HepG2 (cell line): Measurements from ENCODE around the gene PFDN2. TPM values are rescaled to one million over a fixed set of nuclear protein-coding genes. Genes with fewer than 3 reads are reported as not detected.

Experiments used
- CHCHD3 ChIP-seq: sonication (generic); formaldehyde crosslinking; IDR thresholded peaks from 2 replicates; pipeline ENCODE4 v1.8.0; 2022; ENCODE audit warnings: mild to moderate bottlenecking, missing genetic modification reagents, moderate library complexity
- ESRRA ChIP-seq: sonication (generic); formaldehyde crosslinking; IDR thresholded peaks from 2 replicates; pipeline ENCODE4 v1.5.1; 2020; ENCODE audit warnings: mild to moderate bottlenecking, low read depth, missing genetic modification reagents
- GZF1 ChIP-seq: sonication (generic); formaldehyde crosslinking; IDR thresholded peaks from 2 replicates; pipeline ENCODE4 v1.5.1; 2020; ENCODE audit warnings: mild to moderate bottlenecking, missing genetic modification reagents
- HNF4A ChIP-seq: sonication (generic); formaldehyde crosslinking; IDR thresholded peaks from 2 replicates; pipeline ENCODE4 v1.4.0; 2020; ENCODE audit warnings: missing genetic modification reagents
- IKZF4 ChIP-seq: sonication (generic); formaldehyde crosslinking; IDR thresholded peaks from 2 replicates; pipeline ENCODE4 v1.5.1; 2020; ENCODE audit warnings: borderline replicate concordance, mild to moderate bottlenecking, low read depth, missing genetic modification reagents; ENCODE audit errors: not compliant biosample characterization
- MED13 ChIP-seq: sonication (generic); formaldehyde crosslinking; IDR thresholded peaks from 2 replicates; pipeline ENCODE4 v1.5.0; 2020; ENCODE audit warnings: missing genetic modification reagents
- MIER3 ChIP-seq: IDR thresholded peaks from 2 replicates; pipeline ENCODE4 v1.6.1; 2016; ENCODE audit warnings: missing compliant biosample characterization, borderline replicate concordance
- MTA3 ChIP-seq: sonication (generic); formaldehyde crosslinking; IDR thresholded peaks from 2 replicates; pipeline ENCODE4 v1.4.0; 2020; ENCODE audit warnings: missing genetic modification reagents
- NONO ChIP-seq, 2 experiments: fragments of 450-650 bp in 1 of 2; sonication (generic) in 1 of 2; formaldehyde crosslinking in 1 of 2; IDR thresholded peaks in 1 of 2; conservative IDR thresholded peaks in 1 of 2; 2 replicates each; pipeline versions ENCODE4 v1.6.1 to v1.8.0; 2017 to 2022; ENCODE audit warnings: mild to moderate bottlenecking in 1 of 2, missing genetic modification reagents in 1 of 2, moderate library complexity in 1 of 2
- SMYD3 ChIP-seq: sonication (generic); formaldehyde crosslinking; IDR thresholded peaks from 2 replicates; pipeline ENCODE4 v1.8.1; 2023; ENCODE audit warnings: mild to moderate bottlenecking, missing genetic modification reagents
- ZMYM2 ChIP-seq: sonication (generic); formaldehyde crosslinking; IDR thresholded peaks from 2 replicates; pipeline ENCODE4 v1.8.0; 2022; ENCODE audit warnings: mild to moderate bottlenecking, missing genetic modification reagents
- ZMYM3 ChIP-seq: sonication (generic); formaldehyde crosslinking; IDR thresholded peaks from 2 replicates; pipeline ENCODE4 v1.5.1; 2020; ENCODE audit warnings: mild to moderate bottlenecking, missing genetic modification reagents
- ZNF10 ChIP-seq: sonication (generic); formaldehyde crosslinking; IDR thresholded peaks from 2 replicates; pipeline ENCODE4 v1.4.0; 2020; ENCODE audit warnings: mild to moderate bottlenecking, low read depth, missing genetic modification reagents, borderline replicate concordance
- ZNF441 ChIP-seq: sonication (generic); formaldehyde crosslinking; IDR thresholded peaks from 2 replicates; pipeline ENCODE4 v1.7.0; 2021; ENCODE audit warnings: missing genetic modification reagents, borderline replicate concordance
- ZNF543 ChIP-seq: sonication (generic); formaldehyde crosslinking; IDR thresholded peaks from 2 replicates; pipeline ENCODE4 v1.4.0; 2020; ENCODE audit warnings: mild to moderate bottlenecking, missing genetic modification reagents
- polyA plus RNA-seq, 8 experiments: library from polyadenylated mRNA; depleted of rRNA in 3 of 8; stranded (reverse) in 7 of 8; unstranded in 1 of 8; fragments of >200 nt; fragmentation: Illumina TruSeq in 4 of 8; extraction: Trizol in 4 of 8; gene quantifications; 2 replicates each; pipeline versions ENCODE4 v1.2.1 to v1.2.3, GENCODE V29; 2011 to 2016; ENCODE audit warnings: low read depth in 4 of 8, missing spikeins in 1 of 8, mixed read lengths in 1 of 8; ENCODE audit not compliant: insufficient read depth in 1 of 8
- total RNA-seq, 5 experiments: library from RNA; depleted of rRNA; stranded (reverse); fragments of >200 nt; fragmentation: Illumina TruSeq; extraction: Trizol; gene quantifications; 2 replicates each; pipeline ENCODE4 v1.2.3, GENCODE V29; 2016; ENCODE audit warnings: low read depth in 1 of 5
- TF ChIP-seq, protein P1 (sequence below): sonication (generic); formaldehyde crosslinking; IDR thresholded peaks from 2 replicates; pipeline ENCODE4 v1.4.0; 2020; ENCODE audit warnings: missing genetic modification reagents
- TF ChIP-seq, protein P2 (sequence below): sonication (generic); formaldehyde crosslinking; conservative IDR thresholded peaks from 2 replicates; pipeline ENCODE4 v1.4.0; 2020; ENCODE audit warnings: missing genetic modification reagents
- TF ChIP-seq, protein P3 (sequence below): sonication (generic); formaldehyde crosslinking; IDR thresholded peaks from 2 replicates; pipeline ENCODE4 v1.5.0; 2020; ENCODE audit warnings: mild to moderate bottlenecking, missing genetic modification reagents, borderline replicate concordance
- TF ChIP-seq, protein P4 (sequence below): sonication (generic); formaldehyde crosslinking; IDR thresholded peaks from 2 replicates; pipeline ENCODE4 v1.4.0; 2020; ENCODE audit warnings: missing genetic modification reagents, borderline replicate concordance

PFDN2 gene
- total and polyA plus RNA-seq, 2 of the 13 experiments (the other 11 are each of a cell fraction or from before 2014, with no cell fraction given), result 62.6 to 63.6 TPM

DNA sequence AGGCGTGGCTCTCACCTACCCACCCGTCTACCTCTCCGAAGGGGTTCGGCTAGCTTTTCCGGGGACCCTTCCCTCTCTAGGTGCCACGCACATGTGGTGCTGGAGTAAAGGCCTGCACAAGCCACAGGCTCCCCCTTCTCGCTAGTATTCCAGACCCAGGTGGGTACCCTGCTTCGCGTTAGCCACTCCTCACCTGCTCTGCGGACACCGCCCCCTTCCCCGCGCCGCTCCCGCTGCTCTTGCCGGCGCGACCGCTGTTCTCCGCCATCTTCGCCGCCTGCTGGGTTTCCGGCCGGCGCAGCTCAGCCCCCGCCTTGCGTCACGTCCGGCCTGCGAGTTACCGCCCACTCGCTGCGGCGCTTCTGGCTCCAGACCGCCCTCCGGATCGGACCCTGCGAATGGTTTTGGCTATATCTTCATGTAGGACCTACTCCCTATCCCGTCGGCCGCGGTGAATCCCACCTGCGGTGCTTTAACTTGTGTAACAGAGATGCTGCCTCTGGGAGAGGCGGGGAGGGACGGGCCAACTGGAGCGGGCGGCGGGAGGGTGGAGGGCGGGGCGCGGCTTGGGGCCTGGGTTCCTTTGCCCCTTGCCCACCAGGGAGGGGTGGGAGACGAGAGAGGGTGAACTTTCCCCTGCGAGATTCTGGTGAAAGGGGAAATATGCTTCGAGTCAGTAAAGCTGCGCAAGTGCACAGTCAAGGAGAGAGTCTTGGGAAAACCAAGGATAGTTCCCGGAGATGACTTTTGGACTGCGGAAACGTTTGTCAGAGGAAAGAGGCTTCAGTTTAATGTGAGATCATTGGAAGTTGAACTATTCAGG lies at the start of gene PFDN2, which contains the start of gene NIT1 (continued):
- TF ChIP-seq, protein P1, sequence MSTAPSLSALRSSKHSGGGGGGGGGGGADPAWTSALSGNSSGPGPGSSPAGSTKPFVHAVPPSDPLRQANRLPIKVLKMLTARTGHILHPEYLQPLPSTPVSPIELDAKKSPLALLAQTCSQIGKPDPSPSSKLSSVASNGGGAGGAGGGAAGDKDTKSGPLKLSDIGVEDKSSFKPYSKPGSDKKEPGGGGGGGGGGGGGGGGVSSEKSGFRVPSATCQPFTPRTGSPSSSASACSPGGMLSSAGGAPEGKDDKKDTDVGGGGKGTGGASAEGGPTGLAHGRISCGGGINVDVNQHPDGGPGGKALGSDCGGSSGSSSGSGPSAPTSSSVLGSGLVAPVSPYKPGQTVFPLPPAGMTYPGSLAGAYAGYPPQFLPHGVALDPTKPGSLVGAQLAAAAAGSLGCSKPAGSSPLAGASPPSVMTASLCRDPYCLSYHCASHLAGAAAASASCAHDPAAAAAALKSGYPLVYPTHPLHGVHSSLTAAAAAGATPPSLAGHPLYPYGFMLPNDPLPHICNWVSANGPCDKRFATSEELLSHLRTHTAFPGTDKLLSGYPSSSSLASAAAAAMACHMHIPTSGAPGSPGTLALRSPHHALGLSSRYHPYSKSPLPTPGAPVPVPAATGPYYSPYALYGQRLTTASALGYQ, result peak; percentile 32; the same call in 1 of the 2 replicates
- peak; percentile 45; the same call in 1 of the 2 replicates for TF ChIP-seq MIER3 (CRISPR knock-in tag)
- TF ChIP-seq ZNF441 (CRISPR knock-in tag), result peak; percentile 31; the same call in 1 of the 2 replicates
- TF ChIP-seq, protein P2, sequence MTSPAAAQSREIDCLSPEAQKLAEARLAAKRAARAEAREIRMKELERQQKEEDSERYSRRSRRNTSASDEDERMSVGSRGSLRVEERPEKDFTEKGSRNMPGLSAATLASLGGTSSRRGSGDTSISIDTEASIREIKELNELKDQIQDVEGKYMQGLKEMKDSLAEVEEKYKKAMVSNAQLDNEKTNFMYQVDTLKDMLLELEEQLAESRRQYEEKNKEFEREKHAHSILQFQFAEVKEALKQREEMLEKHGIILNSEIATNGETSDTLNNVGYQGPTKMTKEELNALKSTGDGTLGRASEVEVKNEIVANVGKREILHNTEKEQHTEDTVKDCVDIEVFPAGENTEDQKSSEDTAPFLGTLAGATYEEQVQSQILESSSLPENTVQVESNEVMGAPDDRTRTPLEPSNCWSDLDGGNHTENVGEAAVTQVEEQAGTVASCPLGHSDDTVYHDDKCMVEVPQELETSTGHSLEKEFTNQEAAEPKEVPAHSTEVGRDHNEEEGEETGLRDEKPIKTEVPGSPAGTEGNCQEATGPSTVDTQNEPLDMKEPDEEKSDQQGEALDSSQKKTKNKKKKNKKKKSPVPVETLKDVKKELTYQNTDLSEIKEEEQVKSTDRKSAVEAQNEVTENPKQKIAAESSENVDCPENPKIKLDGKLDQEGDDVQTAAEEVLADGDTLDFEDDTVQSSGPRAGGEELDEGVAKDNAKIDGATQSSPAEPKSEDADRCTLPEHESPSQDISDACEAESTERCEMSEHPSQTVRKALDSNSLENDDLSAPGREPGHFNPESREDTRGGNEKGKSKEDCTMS, result no peak
- TF ChIP-seq ZNF543 (CRISPR knock-in tag), result 0 out of 2 replicates have a peak, but pooled peaks have one; percentile 35
- TF ChIP-seq ESRRA (CRISPR knock-in tag), result no peak
- peak; percentile 29 for TF ChIP-seq IKZF4 (CRISPR knock-in tag)
- TF ChIP-seq MED13 (CRISPR knock-in tag), result 0 out of 2 replicates have a peak, but pooled peaks have one; percentile 49
- TF ChIP-seq MTA3 (CRISPR knock-in tag), result no peak
- no peak for TF ChIP-seq ZMYM2 (CRISPR knock-in tag)
- no peak for TF ChIP-seq NONO (IDR thresholded peaks at IDR 0.05)
- TF ChIP-seq NONO (CRISPR knock-in tag; conservative IDR thresholded peaks at IDR 0.05), result peak; percentile 87
- no peak for TF ChIP-seq GZF1 (CRISPR knock-in tag)
- TF ChIP-seq SMYD3 (CRISPR knock-in tag), result no peak
- TF ChIP-seq, protein P3, sequence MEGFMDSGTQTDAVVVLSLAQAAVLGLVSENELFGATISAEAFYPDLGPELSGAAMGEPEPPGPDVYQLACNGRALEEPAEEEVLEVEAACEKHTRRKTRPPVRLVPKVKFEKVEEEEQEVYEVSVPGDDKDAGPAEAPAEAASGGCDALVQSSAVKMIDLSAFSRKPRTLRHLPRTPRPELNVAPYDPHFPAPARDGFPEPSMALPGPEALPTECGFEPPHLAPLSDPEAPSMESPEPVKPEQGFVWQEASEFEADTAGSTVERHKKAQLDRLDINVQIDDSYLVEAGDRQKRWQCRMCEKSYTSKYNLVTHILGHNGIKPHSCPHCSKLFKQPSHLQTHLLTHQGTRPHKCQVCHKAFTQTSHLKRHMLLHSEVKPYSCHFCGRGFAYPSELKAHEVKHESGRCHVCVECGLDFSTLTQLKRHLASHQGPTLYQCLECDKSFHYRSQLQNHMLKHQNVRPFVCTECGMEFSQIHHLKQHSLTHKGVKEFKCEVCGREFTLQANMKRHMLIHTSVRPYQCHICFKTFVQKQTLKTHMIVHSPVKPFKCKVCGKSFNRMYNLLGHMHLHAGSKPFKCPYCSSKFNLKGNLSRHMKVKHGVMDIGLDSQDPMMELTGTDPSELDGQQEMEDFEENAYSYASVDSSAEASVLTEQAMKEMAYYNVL, result no peak
- TF ChIP-seq, protein P4, sequence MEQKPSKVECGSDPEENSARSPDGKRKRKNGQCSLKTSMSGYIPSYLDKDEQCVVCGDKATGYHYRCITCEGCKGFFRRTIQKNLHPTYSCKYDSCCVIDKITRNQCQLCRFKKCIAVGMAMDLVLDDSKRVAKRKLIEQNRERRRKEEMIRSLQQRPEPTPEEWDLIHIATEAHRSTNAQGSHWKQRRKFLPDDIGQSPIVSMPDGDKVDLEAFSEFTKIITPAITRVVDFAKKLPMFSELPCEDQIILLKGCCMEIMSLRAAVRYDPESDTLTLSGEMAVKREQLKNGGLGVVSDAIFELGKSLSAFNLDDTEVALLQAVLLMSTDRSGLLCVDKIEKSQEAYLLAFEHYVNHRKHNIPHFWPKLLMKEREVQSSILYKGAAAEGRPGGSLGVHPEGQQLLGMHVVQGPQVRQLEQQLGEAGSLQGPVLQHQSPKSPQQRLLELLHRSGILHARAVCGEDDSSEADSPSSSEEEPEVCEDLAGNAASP (CRISPR knock-in tag), result no peak; the same call in 1 of the 2 replicates
- peak; percentile 9; the same call in 1 of the 2 replicates for TF ChIP-seq HNF4A
- TF ChIP-seq CHCHD3 (CRISPR knock-in tag), result no peak
- TF ChIP-seq ZMYM3 (CRISPR knock-in tag), result 0 out of 2 replicates have a peak, but pooled peaks have one; percentile 10
- no peak for TF ChIP-seq ZNF10 (CRISPR knock-in tag)
